Ovary (tissue), 3 donors: ENCODE results near the gene NT5DC3.

ENCODE experiments used
- EP300 ChIP-seq: sonication (generic); formaldehyde crosslinking; IDR thresholded peaks from one replicate; pipeline ENCODE4 v1.6.1; 2017; ENCODE audit warnings: antibody characterized with exemption
- POLR2A ChIP-seq: fragments of 450-650 bp; IDR thresholded peaks from one replicate; pipeline ENCODE4 v1.6.1; 2017; ENCODE audit warnings: antibody characterized with exemption, mild to moderate bottlenecking, moderate library complexity
- TF ChIP-seq, protein P1 (sequence below), 3 donors: fragments of 450-650 bp in 2 of 3; fragments of 200-600 bp in 1 of 3; IDR thresholded peaks; one replicate each; pipeline versions ENCODE4 v1.5.1 to v1.8.0; 2016 to 2022; ENCODE audit warnings: antibody characterized with exemption in 3 of 3, mild to moderate bottlenecking in 1 of 3
- donor health status: DM: no; HTN: no; CAD: no.

DNA sequence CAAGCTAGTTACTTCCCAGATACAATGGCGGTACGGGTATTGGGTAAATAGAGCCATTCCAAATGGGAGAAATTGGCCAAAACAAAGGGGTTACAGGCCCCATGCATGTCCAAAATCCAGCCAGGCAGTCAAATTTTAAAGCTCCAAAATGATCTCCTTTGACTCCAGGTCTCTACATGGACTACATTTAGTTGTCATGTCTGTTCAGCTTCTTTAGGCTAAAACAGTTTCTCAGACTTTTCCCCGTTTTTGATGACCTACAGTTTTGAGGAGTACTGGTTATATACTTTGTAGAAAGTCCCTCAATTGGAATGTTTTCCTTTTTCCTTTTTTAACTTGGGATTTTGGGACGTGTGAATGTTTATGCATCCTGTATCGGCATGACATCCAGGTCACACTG lies 4.7 kb downstream of the NT5DC3 start:
- TF ChIP-seq POLR2A (no peak), EP300 (no peak)
- TF ChIP-seq, protein P1, sequence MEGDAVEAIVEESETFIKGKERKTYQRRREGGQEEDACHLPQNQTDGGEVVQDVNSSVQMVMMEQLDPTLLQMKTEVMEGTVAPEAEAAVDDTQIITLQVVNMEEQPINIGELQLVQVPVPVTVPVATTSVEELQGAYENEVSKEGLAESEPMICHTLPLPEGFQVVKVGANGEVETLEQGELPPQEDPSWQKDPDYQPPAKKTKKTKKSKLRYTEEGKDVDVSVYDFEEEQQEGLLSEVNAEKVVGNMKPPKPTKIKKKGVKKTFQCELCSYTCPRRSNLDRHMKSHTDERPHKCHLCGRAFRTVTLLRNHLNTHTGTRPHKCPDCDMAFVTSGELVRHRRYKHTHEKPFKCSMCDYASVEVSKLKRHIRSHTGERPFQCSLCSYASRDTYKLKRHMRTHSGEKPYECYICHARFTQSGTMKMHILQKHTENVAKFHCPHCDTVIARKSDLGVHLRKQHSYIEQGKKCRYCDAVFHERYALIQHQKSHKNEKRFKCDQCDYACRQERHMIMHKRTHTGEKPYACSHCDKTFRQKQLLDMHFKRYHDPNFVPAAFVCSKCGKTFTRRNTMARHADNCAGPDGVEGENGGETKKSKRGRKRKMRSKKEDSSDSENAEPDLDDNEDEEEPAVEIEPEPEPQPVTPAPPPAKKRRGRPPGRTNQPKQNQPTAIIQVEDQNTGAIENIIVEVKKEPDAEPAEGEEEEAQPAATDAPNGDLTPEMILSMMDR (IDR thresholded peaks at IDR 0.05) = no peak
